ENCODE data around the gene MYH4. TPM values are rescaled to one million over a fixed set of nuclear protein-coding genes. Genes with fewer than 3 reads are reported as not detected.

MYH4 gene
- not detected in 2 replicates for total RNA-seq

DNA sequence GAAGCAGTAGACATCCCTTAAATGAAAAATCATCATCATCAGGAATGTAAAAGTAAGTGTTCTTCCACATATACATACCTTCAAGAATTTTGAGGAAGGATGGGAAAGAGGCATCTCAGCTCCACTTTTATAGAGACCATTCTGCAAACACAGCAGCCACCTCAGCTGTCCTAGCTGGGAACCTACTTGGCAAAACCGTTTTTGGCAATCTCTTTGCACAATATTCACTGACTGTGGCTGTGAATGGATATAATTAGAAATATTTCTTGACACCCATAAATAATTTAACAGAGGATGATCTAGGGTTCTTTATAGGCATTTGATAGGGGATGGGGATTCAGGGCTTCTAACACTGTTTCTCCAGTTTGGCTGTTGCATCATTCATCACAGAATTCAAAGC is at the start of gene MYH4:
TSS of gene MYH4 (minus strand) at position 101 of the 400 bp plus-strand sequence. CDS start 2,814 bp downstream, outside the sequence.

GRCh38 chr17:10518271-10519037 is 49.1 kb upstream of the MYH4 start, which contains the start of gene MYH1:
MYH1 (minus strand) TSS chr17:10518542; CDS start chr17:10516642, 1,900 bp downstream.

GRCh38 chr17:10421900-10422542 is 47.3 kb downstream of the MYH4 start, which contains the start of gene MYH8:
MYH8 (minus strand) TSS chr17:10421950; CDS start chr17:10420227, 1,723 bp downstream.

Other genes starting within 250 kb of the MYH4 start
- gene MYH13, start 96.6 kb downstream of the MYH4 start, total RNA-seq = not detected in 2 replicates
- not detected in 2 replicates for gene MYH8, start 47.6 kb downstream of the MYH4 start, total RNA-seq
- not detected in 2 replicates for gene MYH1, start 49.0 kb upstream of the MYH4 start, total RNA-seq
- gene MYH2, start 80.1 kb upstream of the MYH4 start, total RNA-seq = not detected in 2 replicates
- gene MYH3, start 187.8 kb upstream of the MYH4 start, total RNA-seq = 0.22 and 0.86 TPM in 2 replicates
- 20.1 and 20.2 TPM in 2 replicates for gene SCO1, start 228.0 kb upstream of the MYH4 start, total RNA-seq
- gene ADPRM, start 228.0 kb upstream of the MYH4 start, total RNA-seq = 10.0 and 11.6 TPM in 2 replicates